HepG2 (cell line): Measurements from ENCODE around the gene PTPRF. TPM values are rescaled to one million over a fixed set of nuclear protein-coding genes. Genes with fewer than 3 reads are reported as not detected.

Source experiments
- ATAC-seq: fragments of 200-7000 bp; cut with Tn5 transposase; 3 replicates; pipeline ENCODE4 v1.9.1; 2020; ENCODE audit warnings: mild to moderate bottlenecking, moderate library complexity
- BruUV-seq: library from RNA; stranded (reverse); fragments of 400-500 nt; replicated peaks from 2 replicates; lab custom pipeline; 2021; lab: Mats Ljungman, UMichigan
- CTCF ChIA-PET: fragments of 300-600 bp; formaldehyde crosslinking; extraction: SDS; loops from one replicate; lab custom pipeline; 2021; ENCODE audit warnings: low total read pairs, inconsistent platforms, low intra/inter-chr PET ratio; lab: Yijun Ruan, JAX
- POLR2A ChIA-PET: fragments of 350-600 bp; sonication (Branson Sonifier 250); formaldehyde crosslinking; loops from one replicate; lab custom pipeline; 2020; ENCODE audit warnings: antibody characterized with exemption, inconsistent platforms; lab: Yijun Ruan, JAX
- DNase-seq: peaks from one replicate; pipeline ENCODE4 v3.0.0-alpha.2; 2015; ENCODE audit warnings: low spot score
- FAIRE-seq: peaks from 3 replicates; lab custom pipeline; 2011; peaks lifted over from hg19 to GRCh38; lab: Jason Lieb, UNC
- H2AFZ ChIP-seq: one replicate; pipeline ENCODE4 v1.6.1; 2011; ENCODE audit warnings: low read length, inconsistent platforms
- H3K27ac ChIP-seq: fragments of 300-600 bp; 3 replicates; pipeline ENCODE4 v1.8.0; 2011; ENCODE audit warnings: mixed run types, mild to moderate bottlenecking, mixed read lengths, low read length, inconsistent platforms; ENCODE audit not compliant: insufficient read depth; ENCODE audit errors: extremely low read length
- H3K27me3 ChIP-seq, 2 experiments: fragments of 200-600 bp in 1 of 2; 2 replicates in 1 of 2; 3 replicates in 1 of 2; pipeline versions ENCODE4 v1.6.0 to v1.8.0; 2011; ENCODE audit warnings: low read length in 2 of 2, mild to moderate bottlenecking in 2 of 2, moderate library complexity in 2 of 2, inconsistent platforms in 1 of 2; ENCODE audit not compliant: insufficient read depth in 2 of 2, control insufficient read depth in 1 of 2
- H3K36me3 ChIP-seq, 2 experiments: fragments of 200-600 bp in 1 of 2; replicated peaks in 1 of 2; 2 replicates in 1 of 2; 3 replicates in 1 of 2; pipeline versions ENCODE4 v1.5.1 to v1.8.0; 2011; ENCODE audit warnings: low read length in 2 of 2, inconsistent platforms in 1 of 2; ENCODE audit not compliant: insufficient read depth in 2 of 2, control insufficient read depth in 1 of 2
- H3K4me1 ChIP-seq: 2 replicates; pipeline ENCODE4 v1.5.1; 2012; ENCODE audit warnings: low read length, inconsistent platforms; ENCODE audit not compliant: insufficient read depth
- H3K4me2 ChIP-seq: 2 replicates; pipeline ENCODE4 v1.6.0; 2011; ENCODE audit warnings: low read depth, low read length, inconsistent platforms
- H3K4me3 ChIP-seq, 3 experiments: fragments of 200-600 bp in 1 of 3; sonication (generic), shearing (Covaris generic) in 1 of 3; replicated peaks in 1 of 3; 2 replicates each; pipeline ENCODE4 v1.5.1; 2011 to 2016; ENCODE audit warnings: low read length in 3 of 3, inconsistent platforms in 2 of 3, low read depth in 2 of 3, mild to moderate bottlenecking in 2 of 3, control low read depth in 1 of 3, mixed read lengths in 1 of 3; ENCODE audit not compliant: insufficient read depth in 1 of 3
- H3K79me2 ChIP-seq: one replicate; pipeline ENCODE4 v1.6.1; 2011; ENCODE audit warnings: low read length, inconsistent platforms; ENCODE audit not compliant: insufficient read depth
- H3K9ac ChIP-seq: 2 replicates; pipeline ENCODE4 v1.6.0; 2011; ENCODE audit warnings: mild to moderate bottlenecking, low read depth, low read length, inconsistent platforms; ENCODE audit not compliant: insufficient read depth
- H3K9me3 ChIP-seq: 2 replicates; pipeline ENCODE4 v1.5.1; 2012; ENCODE audit warnings: mild to moderate bottlenecking, low read length
- H4K20me1 ChIP-seq: 2 replicates; pipeline ENCODE4 v1.6.0; 2011; ENCODE audit warnings: inconsistent platforms, mild to moderate bottlenecking, low read length, moderate library complexity; ENCODE audit not compliant: insufficient read depth
- PHF8 ChIP-seq: sonication (generic); formaldehyde crosslinking; IDR thresholded peaks from 2 replicates; pipeline ENCODE4 v1.5.0; 2020; ENCODE audit warnings: missing genetic modification reagents
- WIZ ChIP-seq: sonication (generic); formaldehyde crosslinking; IDR thresholded peaks from 2 replicates; pipeline ENCODE4 v1.5.1; 2020; ENCODE audit warnings: mild to moderate bottlenecking, missing genetic modification reagents
- ZNF124 ChIP-seq: sonication (generic); formaldehyde crosslinking; IDR thresholded peaks from 2 replicates; pipeline ENCODE4 v1.4.0; 2020; ENCODE audit warnings: missing genetic modification reagents
- ZNF556 ChIP-seq: sonication (generic); formaldehyde crosslinking; IDR thresholded peaks from 2 replicates; pipeline ENCODE4 v1.4.0; 2020; ENCODE audit warnings: mild to moderate bottlenecking, missing genetic modification reagents, borderline replicate concordance
- WGBS: methylation state at CpG from one replicate; pipeline ENCODE4 v1.1.6; 2017; ENCODE audit warnings: low lambda C conversion rate; 5-methylcytosine and 5-hydroxymethylcytosine counted together
- in situ Hi-C: cut with HindIII; loops from 2 replicates; pipeline ENCODE4 v1.10.0; 2017; ENCODE audit warnings: low pct_unique_long_range_greater_than_20kb; ENCODE audit not compliant: extremely low pct_ligation_motif_present
- intact Hi-C: fragments of 100-400 bp; cut with micrococcal nuclease; formaldehyde crosslinking; loops from one replicate; pipeline ENCODE4 v1.10.0; 2022; ENCODE audit not compliant: unreplicated experiment
- polyA plus RNA-seq, 8 experiments: library from polyadenylated mRNA; depleted of rRNA in 3 of 8; stranded (reverse) in 7 of 8; unstranded in 1 of 8; fragments of >200 nt; fragmentation: Illumina TruSeq in 4 of 8; extraction: Trizol in 4 of 8; gene quantifications; 2 replicates each; pipeline versions ENCODE4 v1.2.1 to v1.2.3, GENCODE V29; 2011 to 2016; ENCODE audit warnings: low read depth in 4 of 8, missing spikeins in 1 of 8, mixed read lengths in 1 of 8; ENCODE audit not compliant: insufficient read depth in 1 of 8
- total RNA-seq, 5 experiments: library from RNA; depleted of rRNA; stranded (reverse); fragments of >200 nt; fragmentation: Illumina TruSeq; extraction: Trizol; gene quantifications; 2 replicates each; pipeline ENCODE4 v1.2.3, GENCODE V29; 2016; ENCODE audit warnings: low read depth in 1 of 5

The PTPRF gene
- total and polyA plus RNA-seq, 2 of the 13 experiments (the other 11 are each of a cell fraction or from before 2014, with no cell fraction given), result 55.9 to 167 TPM

DNA sequence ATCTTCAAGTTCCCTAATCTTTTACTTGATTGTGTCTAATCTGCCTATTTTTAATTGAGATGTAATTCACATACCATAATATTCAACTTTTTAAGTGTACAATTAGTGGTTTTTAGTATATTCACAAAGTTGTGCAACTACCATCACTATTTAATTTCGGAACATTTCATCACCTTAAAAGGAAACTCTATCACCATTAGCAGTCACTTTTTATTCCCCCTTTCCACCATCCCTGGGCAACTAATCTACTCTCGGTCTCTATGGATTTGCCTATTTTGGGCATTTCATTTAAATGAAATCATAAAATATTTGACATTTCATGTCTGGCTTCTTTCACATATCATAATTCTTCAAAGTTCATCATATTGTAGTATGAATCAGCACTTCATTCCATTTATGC, 46.3 kb upstream of the PTPRF start:
- FAIRE-seq, result no peak
- no peak overlapping the region for H2AFZ ChIP-seq
- H3K36me3 ChIP-seq, result no peaks in the 10 kb centered on the region
- ATAC-seq, result no peak
- ChIA-PET CTCF (no interaction called here), POLR2A (no interaction called here)
- in situ Hi-C loops (no loop called here), intact Hi-C loops (no loop called here)
- H3K9ac ChIP-seq, result no peak overlapping the region
- H3K4me2 ChIP-seq, result no peak overlapping the region
- H3K27me3 ChIP-seq, result no peaks in the 10 kb centered on the region
- H3K79me2 ChIP-seq, result no peaks in the 10 kb centered on the region
- H3K9me3 ChIP-seq, result no peaks in the 10 kb centered on the region
- WGBS, result 70% methylated on average over 2 of the region's 2 CpGs
- H3K4me1 ChIP-seq, result no peaks in the 10 kb centered on the region
- no TSS peak for BruUV-seq
- TF ChIP-seq PHF8, result no peak
- TF ChIP-seq ZNF124 (CRISPR knock-in tag), result no peak
- TF ChIP-seq ZNF556 (CRISPR knock-in tag), result no peak
- no peak overlapping the region for H3K27ac ChIP-seq
- H4K20me1 ChIP-seq, result no peaks in the 10 kb centered on the region
- no peak overlapping the region for H3K4me3 ChIP-seq
- no peak for DNase-seq

DNA sequence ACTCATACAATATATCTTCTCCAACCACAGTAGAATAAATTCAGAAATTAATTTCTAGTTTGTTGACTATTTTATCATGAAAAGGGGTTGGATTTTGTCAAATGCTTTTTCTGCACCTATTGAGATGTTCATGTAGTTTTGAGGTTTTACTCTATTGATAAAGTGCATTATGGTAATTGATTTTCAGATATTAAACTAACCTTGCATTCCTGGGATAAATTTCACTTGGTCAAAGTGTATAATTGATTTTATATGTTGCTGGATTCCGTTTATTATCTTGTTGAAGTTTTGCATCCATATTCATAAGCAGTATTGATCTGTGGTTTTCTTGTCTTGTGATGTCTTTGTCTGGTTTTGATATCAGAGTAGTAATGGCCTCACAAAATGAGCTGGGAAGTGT, 42.5 kb upstream of the PTPRF start:
- no peak for TF ChIP-seq WIZ (CRISPR knock-in tag)
- H3K9ac ChIP-seq, result no peak overlapping the region
- H3K27me3 ChIP-seq, result no peaks in the 10 kb centered on the region
- no peak for FAIRE-seq
- H2AFZ ChIP-seq, result no peak overlapping the region
- H4K20me1 ChIP-seq, result no peaks in the 10 kb centered on the region
- WGBS, result 0% methylated on average over 1 of the region's 1 CpG
- no TSS peak for BruUV-seq
- ChIA-PET POLR2A (no interaction called here), CTCF (no interaction called here)
- H3K4me2 ChIP-seq, result no peak overlapping the region
- no peak overlapping the region for H3K27ac ChIP-seq
- H3K4me3 ChIP-seq, result no peak overlapping the region
- no peaks in the 10 kb centered on the region for H3K36me3 ChIP-seq
- H3K79me2 ChIP-seq, result no peaks in the 10 kb centered on the region
- peaks cover 7% of the 10 kb centered on the region; the same call in 1 of the 2 replicates for H3K4me1 ChIP-seq
- H3K9me3 ChIP-seq, result peaks cover 8% of the 10 kb centered on the region; the same call in 1 of the 2 replicates
- no peak for ATAC-seq
- intact Hi-C loops, result no loop called here
- in situ Hi-C loops, result no loop called here
- DNase-seq, result no peak
